NCI-H1417 treated with DMSO at 0.1 percent for 48 hours (cell line): ENCODE results near the gene DENND4C.
"Not testable (repeated sequence)": the region's sequence is repeated elsewhere in the genome, so short reads cannot be mapped to it uniquely, and the experiment has no call there.

Experiments
- DNase-seq: peaks from one replicate; lab custom pipeline; 2025; lab: John Stamatoyannopoulos, UW

The DENND4C gene

GRCh38 chr9:19230355-19231125, at the start of gene DENND4C:
DENND4C (plus strand) TSS chr9:19230693; CDS start chr9:19276175, 45,482 bp downstream.
- DNase-seq: no peak

GRCh38 chr9:19180991-19181390, 49.5 kb upstream of the DENND4C start:
- DNase-seq: no peak

- no peak for DNase-seq
Measured at GRCh38 chr9:19181561-19181960, 48.9 kb upstream of the DENND4C start.

- no peak for DNase-seq
Measured at GRCh38 chr9:19184144-19184917, 46.2 kb upstream of the DENND4C start.

- DNase-seq: no peak
Measured at GRCh38 chr9:19185191-19185590, 45.3 kb upstream of the DENND4C start.

GRCh38 chr9:19186232-19186631, 44.3 kb upstream of the DENND4C start:
- DNase-seq: no peak

- DNase-seq: no peak
Measured at GRCh38 chr9:19188771-19189170, 41.7 kb upstream of the DENND4C start.

GRCh38 chr9:19192202-19193028, 38.1 kb upstream of the DENND4C start:
- DNase-seq: no peak

GRCh38 chr9:19193029-19193324, 37.5 kb upstream of the DENND4C start:
- DNase-seq: no peak

GRCh38 chr9:19193358-19193973, 37.0 kb upstream of the DENND4C start:
- not testable (repeated sequence) for DNase-seq

GRCh38 chr9:19198406-19198805, 32.1 kb upstream of the DENND4C start:
- no peak for DNase-seq

GRCh38 chr9:19199012-19199411, 31.5 kb upstream of the DENND4C start:
- DNase-seq: no peak

GRCh38 chr9:19200229-19200628, 30.3 kb upstream of the DENND4C start:
- no peak for DNase-seq

- no peak for DNase-seq
Measured at GRCh38 chr9:19201899-19202891, 28.3 kb upstream of the DENND4C start.

GRCh38 chr9:19203058-19203457, 27.4 kb upstream of the DENND4C start:
- no peak for DNase-seq

- DNase-seq: no peak
Measured at GRCh38 chr9:19208653-19209052, 21.8 kb upstream of the DENND4C start.

GRCh38 chr9:19209188-19209587, 21.3 kb upstream of the DENND4C start:
- DNase-seq: no peak

- no peak for DNase-seq
Measured at GRCh38 chr9:19213823-19214222, 16.7 kb upstream of the DENND4C start.

- DNase-seq: no peak
Measured at GRCh38 chr9:19216466-19216865, 14.0 kb upstream of the DENND4C start.

GRCh38 chr9:19221326-19221725, 9.2 kb upstream of the DENND4C start:
- no peak for DNase-seq

- no peak for DNase-seq
Measured at GRCh38 chr9:19223724-19224123, 6.8 kb upstream of the DENND4C start.
